ENCODE measurements around the gene FHOD1. TPM values are rescaled to one million over a fixed set of nuclear protein-coding genes. Genes with fewer than 3 reads are reported as not detected.

Gene FHOD1
- total and polyA plus RNA-seq, 10 of the 15 experiments (the other 5 are each of a cell fraction or from before 2014, with no cell fraction given) = 8.9 to 65.7 (median 18.1) TPM

DNA sequence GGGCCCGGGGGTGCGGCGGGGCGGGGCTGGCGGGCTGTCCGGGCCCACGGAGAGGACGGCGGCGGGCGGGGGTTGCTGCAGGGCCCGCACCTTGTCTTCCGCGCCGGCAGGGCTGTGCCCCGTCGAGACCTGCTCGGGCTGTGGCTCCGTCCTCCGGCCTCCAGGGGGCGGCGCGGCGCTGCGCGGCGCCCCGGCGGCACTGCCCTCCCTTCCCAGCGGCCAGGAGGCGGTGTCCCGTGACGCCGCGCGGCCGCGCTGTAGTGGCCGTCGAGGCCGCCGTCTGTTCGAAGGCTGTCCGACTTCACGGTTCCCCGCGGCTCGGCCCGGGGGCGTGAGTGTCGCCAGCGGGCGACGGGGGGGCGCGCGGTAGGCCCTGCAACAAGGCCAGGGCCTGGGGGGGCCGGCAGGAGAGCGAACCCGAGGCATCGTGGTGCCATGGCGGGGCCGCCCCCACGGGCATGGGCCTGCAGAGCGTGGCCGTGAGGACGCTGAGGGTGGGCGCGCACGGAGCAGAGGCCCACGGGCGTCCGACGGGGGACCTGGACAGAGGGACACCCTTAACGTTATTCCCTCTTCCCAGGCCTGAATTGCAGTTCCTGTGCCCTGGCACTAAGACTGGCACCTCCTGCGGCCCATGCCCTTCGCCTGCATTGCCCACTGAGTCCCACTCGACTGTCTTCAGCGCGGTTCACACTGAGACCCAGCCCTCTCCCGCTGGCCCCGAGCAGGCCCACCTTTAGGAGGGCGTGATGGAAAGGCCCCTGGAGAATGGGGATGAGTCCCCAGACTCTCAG is 32.2 kb upstream of the FHOD1 start, which contains the start of gene PLEKHG4 (continued):
- no peak for TF ChIP-seq FOXM1 (IDR thresholded peaks at IDR 0.05; ENCODE audit: low read depth, low read length)

DNA sequence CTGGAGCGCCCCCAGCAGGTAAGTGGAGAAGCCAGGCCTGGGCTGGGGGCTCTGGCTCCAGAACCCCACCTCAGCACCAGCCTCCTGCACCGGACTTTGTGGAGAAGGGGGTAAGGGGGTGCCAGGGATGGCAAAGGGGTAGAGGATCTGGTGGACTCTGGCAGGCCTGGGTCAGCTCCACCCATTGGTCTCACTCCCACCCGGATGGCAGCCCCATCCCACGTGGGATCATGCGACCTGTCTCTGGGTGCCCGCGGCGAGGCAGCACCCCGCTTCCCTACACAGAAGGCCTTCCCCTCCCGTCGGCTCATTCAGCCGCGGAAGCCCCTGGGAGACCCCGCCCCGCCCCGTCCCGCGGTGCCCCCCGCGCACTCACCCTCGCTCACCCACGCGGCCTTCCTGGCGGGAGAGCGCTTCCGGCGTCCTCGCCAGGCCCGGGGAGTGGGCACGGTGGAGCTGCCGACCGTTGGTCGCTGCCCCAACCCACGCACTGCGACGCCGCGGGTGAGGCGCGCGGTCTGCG is 31.6 kb upstream of the FHOD1 start:
- H3K9ac ChIP-seq (ENCODE audit: control insufficient read depth, insufficient read depth, low read length) = peak overlapping the region; percentile 62
- H3K4me2 ChIP-seq (ENCODE audit: control insufficient read depth, insufficient read depth) = peak overlapping the region; percentile 91
- under 1% methylated on average over 16 of the region's 42 CpGs for WGBS (ENCODE audit: insufficient coverage, insufficient replicate concordance, low lambda C conversion rate, missing lambda C conversion rate)
- H3K79me2 ChIP-seq (ENCODE audit: control insufficient read depth, insufficient read depth, low read length) = 0 out of 2 replicates have a peak, but pooled peaks cover 2% of the 10 kb centered on the region
- intact Hi-C loops (cut with micrococcal nuclease; ENCODE audit: unreplicated experiment) = loop anchor here (1.0 to 5.0 kb wide), 3 partner anchors 48 to 118 kb away; partner anchors contain the start of genes KCTD19 and LRRC36
- H3K4me3 ChIP-seq = peak overlapping the region; percentile 74
- no TSS peak for BruUV-seq (replicated peaks)
- H3K36me3 ChIP-seq (ENCODE audit: control insufficient read depth in 2 of 2, insufficient read depth in 2 of 2, low read length in 1 of 2) = no peaks in the 10 kb centered on the region; a peak in 1 of 4 replicates
- H2AFZ ChIP-seq (ENCODE audit: control insufficient read depth, low read depth, low read length) = peak overlapping the region; percentile 69
- FAIRE-seq = peak; percentile 91
- no peaks in the 10 kb centered on the region for H3K9me3 ChIP-seq (replicated peaks; ENCODE audit: control insufficient read depth, insufficient read depth, low read length)
- RAD21 ChIA-PET (ENCODE audit: unreplicated experiment) = interaction anchor here (1.0 to 2.3 kb wide), 8 partner anchors 18 to 124 kb away, joined by 3 to 9 read pairs (median 4); partner anchors contain the start of gene TMEM208
- ATAC-seq = peak; percentile 74
- CTCF ChIA-PET = interaction anchor here (0.7 to 3.0 kb wide), 15 partner anchors 12 to 121 kb away, joined by 3 to 23 read pairs (median 4); partner anchors contain the start of genes FHOD1 and SLC9A5
- in situ Hi-C loops (cut with MboI) = no loop called here
- POLR2A ChIA-PET = no interaction called here
- no peaks in the 10 kb centered on the region for H3K27me3 ChIP-seq (replicated peaks in 1 of 2; ENCODE audit: control insufficient read depth in 2 of 2, insufficient read depth in 2 of 2, low read length in 1 of 2)
- peak overlapping the region; percentile 6; the same call in 1 of the 2 replicates for H3K27ac ChIP-seq (ENCODE audit: control insufficient read depth, insufficient read depth)
- no peaks in the 10 kb centered on the region for H4K20me1 ChIP-seq (ENCODE audit: control insufficient read depth, insufficient read depth)
- H3K4me1 ChIP-seq (ENCODE audit: control insufficient read depth, insufficient read depth, low read length) = peaks cover 4% of the 10 kb centered on the region; the same call in 1 of the 2 replicates
- SMC1A ChIA-PET (ENCODE audit: uncharacterized antibody, unreplicated experiment) = interaction anchor here (1.3 to 3.6 kb wide), 3 partner anchors 18 to 60 kb away, joined by 4 to 16 read pairs (median 6); no protein-coding TSS in a partner anchor
- DNase-seq (ENCODE audit: low read depth, low spot score) = no peak
- TF ChIP-seq RUNX3 (IDR thresholded peaks at IDR 0.05; ENCODE audit: low read length) = no peak
- no peak for TF ChIP-seq SIN3A (IDR thresholded peaks at IDR 0.05; ENCODE audit: low read depth, low read length)
- no peak for TF ChIP-seq MTA3 (IDR thresholded peaks at IDR 0.05; ENCODE audit: borderline replicate concordance, low read length)
- TF ChIP-seq EGR1 (IDR thresholded peaks at IDR 0.05; ENCODE audit: borderline replicate concordance in 1 of 2, low read depth in 2 of 2, low read length in 2 of 2) = peak in 1 of 2 experiments; percentile 38; a peak in 1 of 3 replicates
- TF ChIP-seq IKZF2 (IDR thresholded peaks at IDR 0.05) = 0 out of 4 replicates have a peak, but pooled peaks of 1 of the 2 experiments have one; percentile 4
- TF ChIP-seq, protein P1, sequence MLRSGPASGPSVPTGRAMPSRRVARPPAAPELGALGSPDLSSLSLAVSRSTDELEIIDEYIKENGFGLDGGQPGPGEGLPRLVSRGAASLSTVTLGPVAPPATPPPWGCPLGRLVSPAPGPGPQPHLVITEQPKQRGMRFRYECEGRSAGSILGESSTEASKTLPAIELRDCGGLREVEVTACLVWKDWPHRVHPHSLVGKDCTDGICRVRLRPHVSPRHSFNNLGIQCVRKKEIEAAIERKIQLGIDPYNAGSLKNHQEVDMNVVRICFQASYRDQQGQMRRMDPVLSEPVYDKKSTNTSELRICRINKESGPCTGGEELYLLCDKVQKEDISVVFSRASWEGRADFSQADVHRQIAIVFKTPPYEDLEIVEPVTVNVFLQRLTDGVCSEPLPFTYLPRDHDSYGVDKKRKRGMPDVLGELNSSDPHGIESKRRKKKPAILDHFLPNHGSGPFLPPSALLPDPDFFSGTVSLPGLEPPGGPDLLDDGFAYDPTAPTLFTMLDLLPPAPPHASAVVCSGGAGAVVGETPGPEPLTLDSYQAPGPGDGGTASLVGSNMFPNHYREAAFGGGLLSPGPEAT (IDR thresholded peaks at IDR 0.05; ENCODE audit: low read depth) = no peak
- TF ChIP-seq FOXK2 (IDR thresholded peaks at IDR 0.05) = no peak
- TF ChIP-seq, protein P2, sequence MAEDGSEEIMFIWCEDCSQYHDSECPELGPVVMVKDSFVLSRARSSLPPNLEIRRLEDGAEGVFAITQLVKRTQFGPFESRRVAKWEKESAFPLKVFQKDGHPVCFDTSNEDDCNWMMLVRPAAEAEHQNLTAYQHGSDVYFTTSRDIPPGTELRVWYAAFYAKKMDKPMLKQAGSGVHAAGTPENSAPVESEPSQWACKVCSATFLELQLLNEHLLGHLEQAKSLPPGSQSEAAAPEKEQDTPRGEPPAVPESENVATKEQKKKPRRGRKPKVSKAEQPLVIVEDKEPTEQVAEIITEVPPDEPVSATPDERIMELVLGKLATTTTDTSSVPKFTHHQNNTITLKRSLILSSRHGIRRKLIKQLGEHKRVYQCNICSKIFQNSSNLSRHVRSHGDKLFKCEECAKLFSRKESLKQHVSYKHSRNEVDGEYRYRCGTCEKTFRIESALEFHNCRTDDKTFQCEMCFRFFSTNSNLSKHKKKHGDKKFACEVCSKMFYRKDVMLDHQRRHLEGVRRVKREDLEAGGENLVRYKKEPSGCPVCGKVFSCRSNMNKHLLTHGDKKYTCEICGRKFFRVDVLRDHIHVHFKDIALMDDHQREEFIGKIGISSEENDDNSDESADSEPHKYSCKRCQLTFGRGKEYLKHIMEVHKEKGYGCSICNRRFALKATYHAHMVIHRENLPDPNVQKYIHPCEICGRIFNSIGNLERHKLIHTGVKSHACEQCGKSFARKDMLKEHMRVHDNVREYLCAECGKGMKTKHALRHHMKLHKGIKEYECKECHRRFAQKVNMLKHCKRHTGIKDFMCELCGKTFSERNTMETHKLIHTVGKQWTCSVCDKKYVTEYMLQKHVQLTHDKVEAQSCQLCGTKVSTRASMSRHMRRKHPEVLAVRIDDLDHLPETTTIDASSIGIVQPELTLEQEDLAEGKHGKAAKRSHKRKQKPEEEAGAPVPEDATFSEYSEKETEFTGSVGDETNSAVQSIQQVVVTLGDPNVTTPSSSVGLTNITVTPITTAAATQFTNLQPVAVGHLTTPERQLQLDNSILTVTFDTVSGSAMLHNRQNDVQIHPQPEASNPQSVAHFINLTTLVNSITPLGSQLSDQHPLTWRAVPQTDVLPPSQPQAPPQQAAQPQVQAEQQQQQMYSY (CRISPR knock-in tag; IDR thresholded peaks at IDR 0.05) = no peak
- TF ChIP-seq, protein P3, sequence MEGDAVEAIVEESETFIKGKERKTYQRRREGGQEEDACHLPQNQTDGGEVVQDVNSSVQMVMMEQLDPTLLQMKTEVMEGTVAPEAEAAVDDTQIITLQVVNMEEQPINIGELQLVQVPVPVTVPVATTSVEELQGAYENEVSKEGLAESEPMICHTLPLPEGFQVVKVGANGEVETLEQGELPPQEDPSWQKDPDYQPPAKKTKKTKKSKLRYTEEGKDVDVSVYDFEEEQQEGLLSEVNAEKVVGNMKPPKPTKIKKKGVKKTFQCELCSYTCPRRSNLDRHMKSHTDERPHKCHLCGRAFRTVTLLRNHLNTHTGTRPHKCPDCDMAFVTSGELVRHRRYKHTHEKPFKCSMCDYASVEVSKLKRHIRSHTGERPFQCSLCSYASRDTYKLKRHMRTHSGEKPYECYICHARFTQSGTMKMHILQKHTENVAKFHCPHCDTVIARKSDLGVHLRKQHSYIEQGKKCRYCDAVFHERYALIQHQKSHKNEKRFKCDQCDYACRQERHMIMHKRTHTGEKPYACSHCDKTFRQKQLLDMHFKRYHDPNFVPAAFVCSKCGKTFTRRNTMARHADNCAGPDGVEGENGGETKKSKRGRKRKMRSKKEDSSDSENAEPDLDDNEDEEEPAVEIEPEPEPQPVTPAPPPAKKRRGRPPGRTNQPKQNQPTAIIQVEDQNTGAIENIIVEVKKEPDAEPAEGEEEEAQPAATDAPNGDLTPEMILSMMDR (IDR thresholded peaks at IDR 0.05 in 2 of 3, conservative IDR thresholded peaks at IDR 0.05 in 1 of 3; ENCODE audit: control insufficient read depth in 2 of 3, extremely low read depth in 1 of 3, insufficient read depth in 1 of 3, low read depth in 3 of 3, low read length in 3 of 3) = peak; percentile 31 to 41 (median 41)
- 0 out of 2 replicates have a peak, but pooled peaks have one; percentile 18 for TF ChIP-seq NBN (IDR thresholded peaks at IDR 0.05)
- TF ChIP-seq RAD51 (IDR thresholded peaks at IDR 0.05) = no peak
- no peak for TF ChIP-seq YY1 (IDR thresholded peaks at IDR 0.05; ENCODE audit: low read depth, low read length)

All from GM12878 (cell line).